HK-2 (cell line): ENCODE results near the gene UBE4B.
"Not testable (repeated sequence)": the region's sequence is repeated elsewhere in the genome, so short reads cannot be mapped to it uniquely, and the experiment has no call there.

Experiments
- DNase-seq: peaks from one replicate; pipeline ENCODE4 v3.0.0-alpha.2; 2018; ENCODE audit not compliant: unreplicated experiment

Gene UBE4B

GRCh38 chr1:10032590-10033358, at the start of gene UBE4B:
TSS of gene UBE4B (plus strand) at chr1:10032958. CDS start at chr1:10033671, 713 bp downstream.
- DNase-seq: peak; percentile 99

DNA sequence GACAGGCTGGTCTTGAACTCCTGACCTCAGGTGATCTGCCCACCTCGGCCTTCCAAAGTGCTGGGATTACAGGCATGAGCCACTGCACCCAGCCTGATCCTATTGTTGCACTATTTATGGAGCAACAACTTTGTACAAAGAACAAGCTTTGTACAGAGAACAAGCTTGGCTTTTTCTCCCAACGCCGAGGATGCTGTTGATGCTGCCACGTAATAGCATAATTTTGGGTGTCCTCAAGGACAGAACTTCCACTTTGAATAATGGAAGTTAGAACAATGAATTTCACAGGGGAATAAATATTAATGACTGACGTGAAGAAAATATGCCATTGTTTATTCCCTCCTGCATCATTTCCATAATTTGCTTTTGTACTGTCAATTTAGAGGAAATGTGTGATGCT, 48.5 kb upstream of the UBE4B start:
- no peak for DNase-seq

- no peak for DNase-seq
These were observed 47.8 kb upstream of the UBE4B start for GRCh38 chr1:9985001-9985400.

DNA sequence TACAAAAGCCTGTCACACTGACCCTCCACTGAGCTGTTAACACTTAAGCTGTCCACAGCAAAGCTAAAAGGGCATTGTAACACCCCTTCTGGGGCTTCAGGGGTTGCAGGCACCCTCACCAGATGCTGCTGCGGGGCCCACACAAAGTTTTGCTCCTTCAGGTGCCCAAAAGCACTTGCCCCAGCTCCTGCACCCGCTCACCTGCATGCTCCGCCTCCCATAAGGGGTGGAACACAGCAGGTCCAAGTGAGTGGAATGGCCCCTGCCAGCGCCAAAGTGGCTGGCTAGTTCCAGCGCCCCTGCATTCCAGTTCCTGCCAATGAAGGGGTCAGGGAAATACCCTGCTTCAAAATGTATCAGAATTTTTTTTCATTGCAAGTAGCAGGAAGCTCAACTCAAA, 43.0 kb upstream of the UBE4B start:
- no peak for DNase-seq

- no peak for DNase-seq
These were observed 41.8 kb upstream of the UBE4B start for GRCh38 chr1:9990944-9991343.

- no peak for DNase-seq
These were observed 39.8 kb upstream of the UBE4B start for GRCh38 chr1:9992910-9993309.

DNA sequence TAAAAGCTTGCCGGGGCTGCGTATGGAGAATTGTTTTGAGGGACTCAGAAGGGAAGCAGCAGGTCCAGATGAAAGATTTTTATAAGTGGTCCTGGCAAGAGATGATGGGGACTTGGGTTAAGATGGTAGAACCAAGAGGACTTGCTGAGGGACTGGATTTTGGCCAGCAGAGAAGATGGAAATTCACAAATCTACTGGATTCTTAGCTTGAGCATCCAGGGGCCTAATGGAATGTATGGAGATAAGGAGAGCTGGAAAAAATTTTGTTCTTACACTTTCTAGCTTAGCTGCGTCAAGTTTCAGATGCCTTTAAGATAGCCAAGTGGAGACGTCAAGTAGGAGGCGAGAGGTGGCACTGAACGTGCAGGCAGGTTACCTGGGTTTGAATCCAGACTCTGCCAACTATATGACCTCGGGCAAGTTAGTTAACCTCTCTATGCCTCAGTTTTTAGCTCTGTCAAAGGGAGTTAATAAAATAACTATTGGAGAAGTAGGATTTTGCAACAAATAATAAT, 39.1 kb upstream of the UBE4B start:
- no peak for DNase-seq

- peak; percentile 40 for DNase-seq
These were observed 35.9 kb upstream of the UBE4B start, which contains the start of gene RBP7 for GRCh38 chr1:9996624-9997582. TSS of gene RBP7 (plus strand) at chr1:9997228. CDS start at chr1:9997259, 31 bp downstream.

GRCh38 chr1:10001016-10001665, 31.6 kb upstream of the UBE4B start:
- DNase-seq: no peak

- DNase-seq: not testable (repeated sequence)
These were observed 27.5 kb upstream of the UBE4B start for GRCh38 chr1:10005248-10005647.

- DNase-seq: no peak
These were observed 25.6 kb upstream of the UBE4B start for GRCh38 chr1:10007169-10007568.

DNA sequence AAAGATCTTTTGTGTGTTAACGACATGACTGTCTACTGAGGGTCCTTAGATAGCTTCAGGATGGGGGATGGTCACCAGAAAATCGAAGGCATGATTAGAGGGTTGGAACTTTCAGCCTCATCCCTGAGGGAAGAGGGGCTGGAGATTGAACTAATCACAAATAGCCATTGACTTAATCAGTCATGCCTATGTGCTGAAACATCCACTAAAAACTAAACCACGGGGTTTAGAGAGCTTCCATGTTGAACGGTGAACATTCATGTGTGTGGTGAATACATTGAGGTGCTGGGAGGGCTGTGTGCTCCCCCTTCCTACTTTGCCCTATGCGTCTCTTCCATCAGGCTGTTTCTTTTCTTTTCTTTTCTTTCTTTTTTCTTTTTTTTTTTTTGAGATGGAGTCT, 18.7 kb upstream of the UBE4B start:
- DNase-seq: no peak

DNA sequence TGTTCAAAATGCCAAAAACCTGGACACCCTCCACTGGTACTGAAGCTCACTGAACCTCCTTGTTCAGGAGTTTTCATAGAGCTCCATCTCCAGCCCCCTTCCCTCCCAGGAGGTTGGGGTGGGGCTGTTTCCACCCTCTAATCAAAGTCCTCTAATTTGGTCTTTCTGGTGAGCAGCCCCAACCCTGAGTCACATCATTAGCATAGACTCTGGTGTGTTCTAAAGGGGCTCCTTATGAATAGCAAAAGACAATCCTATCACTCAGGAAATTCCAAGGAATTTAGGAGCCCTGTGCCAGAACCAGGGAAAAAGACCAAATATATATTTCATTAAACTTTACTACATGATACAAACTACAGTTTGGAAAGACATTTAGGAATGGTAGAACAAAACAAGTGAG, 13.2 kb upstream of the UBE4B start:
- DNase-seq: no peak

DNA sequence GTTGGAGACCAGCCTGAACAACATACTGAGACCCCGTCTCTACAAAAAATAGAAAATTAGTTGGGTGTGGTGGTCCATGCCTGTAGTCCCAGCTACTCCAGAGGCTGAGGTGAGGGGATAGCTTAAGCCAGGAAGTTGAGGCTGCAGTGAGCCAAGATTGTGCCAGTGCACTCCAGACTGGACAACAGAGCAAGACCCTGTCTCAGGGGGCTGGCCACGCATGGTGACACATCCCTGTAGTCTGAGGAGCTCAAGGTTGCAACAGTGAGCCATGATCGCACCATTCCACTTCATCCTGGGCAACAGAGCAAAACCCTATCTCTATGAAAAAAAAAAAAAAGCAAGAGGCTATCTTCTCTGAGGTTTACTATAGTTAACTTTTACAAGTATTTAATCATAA, 12.7 kb upstream of the UBE4B start:
- no peak for DNase-seq

- not testable (repeated sequence) for DNase-seq
These were observed 12.1 kb upstream of the UBE4B start for GRCh38 chr1:10020678-10021077.

DNA sequence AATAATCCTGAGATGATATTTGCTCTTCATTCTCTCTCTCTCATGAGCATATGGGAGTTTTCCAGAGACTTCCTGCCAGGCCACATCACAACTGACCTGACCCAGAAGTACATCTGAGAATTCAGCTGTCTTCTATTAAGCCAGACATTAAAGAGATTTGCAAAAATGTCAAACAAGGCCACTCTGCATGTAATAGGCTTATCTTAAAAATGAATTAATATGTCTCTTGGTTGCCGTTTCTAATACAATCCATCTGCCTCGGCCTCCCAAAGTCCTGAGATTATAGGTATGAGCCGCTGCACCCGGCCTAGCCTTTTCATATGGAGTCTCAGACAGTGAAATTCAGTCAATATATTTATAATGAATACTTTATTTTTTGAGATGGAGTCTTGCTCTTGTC, 10.8 kb upstream of the UBE4B start:
- not testable (repeated sequence) for DNase-seq

GRCh38 chr1:10022656-10023055, 10.1 kb upstream of the UBE4B start:
- no peak for DNase-seq

- DNase-seq: no peak
These were observed 7.4 kb upstream of the UBE4B start for GRCh38 chr1:10025354-10025753.

DNA sequence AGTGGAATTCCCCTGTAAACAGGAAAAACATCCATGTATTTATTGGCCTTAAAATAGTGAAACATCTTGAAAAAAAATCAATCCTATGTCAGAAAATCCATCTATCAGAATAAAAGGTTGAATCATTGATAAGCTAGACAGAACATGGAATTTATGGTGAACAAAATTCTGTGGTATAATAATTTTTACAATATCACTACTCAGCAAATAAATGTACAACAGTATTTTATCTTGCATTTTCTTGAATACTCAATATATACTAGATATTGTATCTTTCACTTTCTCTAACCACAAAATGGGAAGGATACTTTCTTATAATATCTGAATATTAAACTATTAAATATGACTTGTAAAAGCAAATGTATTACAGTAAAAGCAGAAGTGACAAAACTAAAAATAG, 5.7 kb upstream of the UBE4B start:
- no peak for DNase-seq

- not testable (repeated sequence) for DNase-seq
These were observed 3.7 kb upstream of the UBE4B start for GRCh38 chr1:10028956-10029500.

DNA sequence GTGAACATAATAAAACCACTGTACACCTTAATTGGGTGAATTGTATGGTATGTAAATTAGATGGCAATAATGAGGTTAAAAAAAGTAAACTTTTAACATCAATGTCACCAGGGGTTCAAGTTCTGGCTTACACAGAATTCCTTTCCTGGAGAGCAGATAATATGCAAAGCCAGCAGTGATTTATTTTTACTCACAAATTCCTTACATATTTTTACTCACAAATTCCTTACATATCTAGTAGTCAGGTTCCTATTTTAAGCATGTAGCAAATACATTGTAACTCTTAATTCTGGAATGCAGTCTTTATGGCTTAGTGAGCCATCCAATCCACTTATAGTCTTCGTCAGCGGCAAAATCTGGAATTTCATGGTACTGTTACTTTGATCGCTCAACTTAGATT, 1.3 kb upstream of the UBE4B start:
- no peak for DNase-seq
